Mucosa of stomach (tissue), 1 donor: ENCODE results near the gene CHST8.
"Not testable (repeated sequence)": the region's sequence is repeated elsewhere in the genome, so short reads cannot be mapped to it uniquely, and the experiment has no call there.

Source experiments
- H3K27me3 ChIP-seq: one replicate; pipeline ENCODE4 v1.7.0; 2013; ENCODE audit warnings: mild to moderate bottlenecking, low read length; ENCODE audit not compliant: control insufficient read depth, insufficient read depth
- H3K36me3 ChIP-seq: one replicate; pipeline ENCODE4 v1.7.0; 2013; ENCODE audit warnings: low read length; ENCODE audit not compliant: control insufficient read depth, insufficient read depth
- H3K4me1 ChIP-seq: one replicate; pipeline ENCODE4 v1.7.0; 2013; ENCODE audit warnings: mild to moderate bottlenecking, low read length; ENCODE audit not compliant: control insufficient read depth, insufficient read depth
- H3K4me3 ChIP-seq: one replicate; pipeline ENCODE4 v1.7.0; 2013; ENCODE audit warnings: low read length
- H3K9ac ChIP-seq: one replicate; pipeline ENCODE4 v1.7.0; 2013; ENCODE audit warnings: mild to moderate bottlenecking, low read length, moderate library complexity
- H3K9me3 ChIP-seq: one replicate; pipeline ENCODE4 v1.7.0; 2013; ENCODE audit warnings: mild to moderate bottlenecking, low read length, moderate library complexity; ENCODE audit not compliant: control insufficient read depth
- donor health status: Pancreatic carcinoma.

The CHST8 gene

DNA sequence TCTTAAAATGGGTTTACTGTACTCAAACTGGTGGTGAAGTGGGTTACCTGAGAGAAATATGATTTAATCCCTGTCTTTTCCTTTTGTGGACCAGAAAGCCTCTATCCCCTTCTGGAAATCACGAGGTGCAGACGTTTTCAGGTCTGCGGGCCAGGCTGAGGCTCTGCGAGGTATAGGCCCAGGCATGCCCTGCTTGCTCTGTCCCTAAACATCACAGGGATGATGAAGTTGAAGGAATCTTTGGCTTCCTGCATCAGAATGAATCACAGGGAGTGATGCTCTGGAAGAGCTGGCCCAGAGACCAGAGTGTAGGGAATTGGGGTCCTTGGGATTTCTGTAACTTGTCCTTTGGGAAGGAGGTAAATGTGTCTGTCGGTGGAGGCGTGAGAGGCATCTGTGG is 18.4 kb upstream of the CHST8 start:
- Histone ChIP-seq H3K9ac (no peak overlapping the region), H3K9me3 (no peaks in the 10 kb centered on the region), H3K27me3 (no peaks in the 10 kb centered on the region), H3K36me3 (no peaks in the 10 kb centered on the region), H3K4me1 (no peaks in the 10 kb centered on the region), H3K4me3 (no peak overlapping the region)

GRCh38 chr19:33604651-33605050 is 17.1 kb upstream of the CHST8 start:
- Histone ChIP-seq H3K4me3 (no peak overlapping the region), H3K9me3 (no peaks in the 10 kb centered on the region), H3K9ac (no peak overlapping the region), H3K4me1 (no peaks in the 10 kb centered on the region), H3K36me3 (no peaks in the 10 kb centered on the region), H3K27me3 (no peaks in the 10 kb centered on the region)

DNA sequence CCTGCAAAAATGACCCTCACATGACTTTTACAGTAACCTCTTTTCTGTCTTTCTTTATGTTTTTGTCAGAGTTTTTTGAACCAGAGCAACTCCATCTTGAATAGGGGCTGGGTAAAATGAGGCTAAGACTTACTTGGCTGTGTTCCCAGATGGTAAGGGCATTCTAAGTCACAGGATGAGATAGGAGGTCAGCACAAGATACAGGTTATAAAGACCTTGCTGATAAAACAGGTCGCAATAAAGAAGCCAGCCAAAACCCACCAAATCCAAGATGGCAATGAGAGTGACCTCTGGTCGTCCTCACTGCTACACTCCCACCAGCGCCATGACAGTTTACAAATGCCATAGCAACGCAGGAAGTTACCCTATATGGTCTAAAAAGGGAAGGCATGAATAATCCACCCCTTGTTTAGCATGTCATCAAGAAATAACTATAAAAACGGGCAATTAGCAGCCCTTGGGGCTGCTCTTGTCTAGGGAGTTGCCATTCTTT is 15.9 kb upstream of the CHST8 start:
- H3K9ac ChIP-seq, H3K36me3 ChIP-seq, H3K4me3 ChIP-seq, H3K4me1 ChIP-seq, H3K27me3 ChIP-seq, H3K9me3 ChIP-seq: not testable (repeated sequence)

DNA sequence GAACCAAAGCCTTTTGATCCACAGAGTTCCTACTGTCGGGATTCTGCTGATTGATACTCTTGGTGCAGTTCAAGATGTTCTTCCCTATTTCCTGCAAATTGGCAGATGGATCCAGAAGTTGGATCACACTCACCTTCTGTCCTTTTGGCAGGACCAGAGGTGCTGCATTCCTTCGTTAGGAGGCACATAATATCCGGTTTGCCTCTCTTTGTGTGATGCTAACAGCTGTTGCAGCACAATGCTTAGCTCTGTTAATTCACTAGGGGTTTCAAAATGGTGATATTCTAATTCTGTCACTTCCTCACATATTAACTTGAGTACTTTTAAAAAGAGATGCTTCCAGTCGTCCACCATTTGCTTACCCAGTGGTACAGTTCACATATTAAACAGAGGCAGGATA is 15.2 kb upstream of the CHST8 start:
- Histone ChIP-seq H3K9me3 (no peaks in the 10 kb centered on the region), H3K4me3 (no peak overlapping the region), H3K9ac (no peak overlapping the region), H3K4me1 (no peaks in the 10 kb centered on the region), H3K36me3 (no peaks in the 10 kb centered on the region), H3K27me3 (no peaks in the 10 kb centered on the region)

- Histone ChIP-seq H3K9me3 (no peaks in the 10 kb centered on the region), H3K9ac (no peak overlapping the region), H3K27me3 (peaks cover 4% of the 10 kb centered on the region), H3K4me1 (no peaks in the 10 kb centered on the region), H3K4me3 (no peak overlapping the region), H3K36me3 (no peaks in the 10 kb centered on the region)
These were observed 12.4 kb upstream of the CHST8 start for GRCh38 chr19:33609353-33609752.

DNA sequence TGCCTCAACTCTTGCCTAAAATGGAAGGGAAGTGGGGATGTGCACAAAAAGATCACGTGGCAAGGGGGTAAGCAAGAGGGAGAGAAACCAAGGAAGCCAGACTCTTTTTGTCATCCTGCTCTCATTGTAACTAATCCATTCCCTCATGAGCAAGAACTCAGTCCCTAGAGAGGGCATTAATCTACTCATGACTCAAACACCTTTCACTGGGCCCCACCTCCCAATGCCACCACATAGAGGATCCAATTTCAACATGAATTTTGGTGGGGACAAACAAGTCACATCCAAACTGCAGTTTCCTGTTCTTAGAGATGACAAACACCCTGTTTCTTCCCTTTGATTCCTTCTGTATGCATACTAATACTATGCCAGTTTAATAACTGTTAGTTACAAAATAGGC is 11.2 kb upstream of the CHST8 start:
- H3K4me3 ChIP-seq: no peak overlapping the region
- H3K9ac ChIP-seq: no peak overlapping the region
- H3K36me3 ChIP-seq: no peaks in the 10 kb centered on the region
- no peaks in the 10 kb centered on the region for H3K9me3 ChIP-seq
- H3K4me1 ChIP-seq: no peaks in the 10 kb centered on the region
- peaks cover 4% of the 10 kb centered on the region for H3K27me3 ChIP-seq

DNA sequence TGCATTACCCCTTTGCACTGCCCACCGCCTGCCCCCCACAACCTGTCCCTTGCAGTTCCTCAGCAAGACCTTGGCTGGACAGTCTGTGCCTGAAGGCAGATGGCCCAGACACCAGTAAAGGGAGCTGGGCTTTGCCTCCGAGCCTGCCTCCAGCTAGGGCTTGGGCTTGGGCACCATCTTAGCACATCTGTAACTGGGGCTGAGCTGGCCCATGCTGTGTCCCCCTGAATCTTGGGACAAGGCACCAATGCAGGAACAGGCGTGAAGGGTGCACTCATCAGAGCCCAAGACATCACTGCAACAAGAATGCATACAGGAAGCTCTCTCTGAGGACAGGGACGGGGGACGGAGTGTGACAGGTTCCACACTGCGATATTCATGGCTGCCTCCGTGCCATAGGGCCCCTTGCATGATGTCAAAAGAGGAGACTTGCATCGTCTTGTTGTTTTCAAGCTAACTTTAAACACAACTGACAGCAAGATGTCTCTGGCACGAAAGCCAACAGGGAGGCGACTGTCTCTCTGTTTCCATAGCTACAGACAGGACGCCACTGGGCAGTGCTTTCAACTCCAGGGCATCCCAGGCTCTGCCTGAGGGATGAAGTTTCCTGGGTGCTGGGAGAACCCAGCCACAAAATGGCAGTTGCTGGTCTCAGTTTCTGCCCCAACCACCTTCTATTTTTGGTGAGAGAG is 8.7 kb upstream of the CHST8 start:
- H3K27me3 ChIP-seq: peaks cover 4% of the 10 kb centered on the region
- H3K36me3 ChIP-seq: no peaks in the 10 kb centered on the region
- no peak overlapping the region for H3K4me3 ChIP-seq
- H3K4me1 ChIP-seq: no peaks in the 10 kb centered on the region
- H3K9ac ChIP-seq: no peak overlapping the region
- H3K9me3 ChIP-seq: no peaks in the 10 kb centered on the region

- Histone ChIP-seq H3K27me3 (peaks cover 4% of the 10 kb centered on the region), H3K9ac (no peak overlapping the region), H3K36me3 (no peaks in the 10 kb centered on the region), H3K4me1 (no peaks in the 10 kb centered on the region), H3K4me3 (no peak overlapping the region), H3K9me3 (no peaks in the 10 kb centered on the region)
These were observed 8.1 kb upstream of the CHST8 start for GRCh38 chr19:33613620-33614000.

- no peaks in the 10 kb centered on the region for H3K36me3 ChIP-seq
- no peaks in the 10 kb centered on the region for H3K9me3 ChIP-seq
- H3K4me3 ChIP-seq: no peak overlapping the region
- no peak overlapping the region for H3K9ac ChIP-seq
- H3K4me1 ChIP-seq: no peaks in the 10 kb centered on the region
- H3K27me3 ChIP-seq: peaks cover 21% of the 10 kb centered on the region
These were observed 5.4 kb upstream of the CHST8 start for GRCh38 chr19:33616346-33616745.

DNA sequence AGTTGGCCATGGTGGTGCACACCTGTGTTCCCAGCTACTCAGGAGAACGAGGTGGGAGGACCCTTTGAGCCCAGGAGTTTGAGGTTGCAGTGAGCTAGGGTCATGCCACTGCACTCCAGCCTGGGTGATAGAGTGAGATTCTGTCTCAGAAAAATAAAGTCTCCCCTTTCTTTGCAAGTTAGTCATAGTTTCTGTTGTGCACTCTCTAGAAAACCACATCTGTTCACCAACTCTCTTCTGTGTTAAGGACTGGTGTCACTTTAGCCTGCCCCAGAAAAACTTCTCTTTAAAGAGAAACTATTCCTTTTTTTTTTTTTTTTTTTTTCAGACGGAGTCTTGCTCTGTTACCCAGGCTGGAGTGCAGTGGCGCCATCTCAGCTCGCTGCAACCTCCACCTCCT is 4.9 kb upstream of the CHST8 start:
- Histone ChIP-seq H3K4me3 (no peak overlapping the region), H3K36me3 (no peaks in the 10 kb centered on the region), H3K27me3 (peaks cover 21% of the 10 kb centered on the region), H3K9me3 (no peaks in the 10 kb centered on the region), H3K9ac (no peak overlapping the region), H3K4me1 (no peaks in the 10 kb centered on the region)

- not testable (repeated sequence) for H3K36me3 ChIP-seq, H3K4me3 ChIP-seq, H3K9me3 ChIP-seq, H3K4me1 ChIP-seq, H3K9ac ChIP-seq
- H3K27me3 ChIP-seq: peaks cover 34% of the 10 kb centered on the region
These were observed 3.4 kb upstream of the CHST8 start for GRCh38 chr19:33618363-33618762.

DNA sequence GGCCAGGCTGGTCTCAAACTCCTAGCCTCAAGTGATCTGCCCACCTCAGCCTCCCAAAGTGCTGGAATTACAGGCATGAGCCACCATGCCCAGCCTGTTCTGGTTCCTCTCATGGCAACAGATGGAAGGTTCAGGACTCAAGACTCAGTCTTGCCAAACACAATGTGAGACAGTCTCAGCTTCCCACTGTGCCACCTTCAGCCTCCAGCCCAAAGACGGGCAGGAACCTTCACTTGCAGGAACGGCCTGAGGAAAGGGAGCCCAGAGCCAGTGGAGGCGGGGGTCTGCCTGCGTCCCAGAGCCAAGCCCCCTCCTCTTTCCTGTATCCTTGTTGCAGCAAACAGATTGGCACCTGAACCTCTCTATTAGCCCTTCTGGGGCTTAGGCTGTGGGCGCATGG is 2.9 kb upstream of the CHST8 start:
- Histone ChIP-seq H3K9ac (no peak overlapping the region), H3K36me3 (no peaks in the 10 kb centered on the region), H3K4me3 (no peak overlapping the region), H3K27me3 (peaks cover 36% of the 10 kb centered on the region), H3K9me3 (no peaks in the 10 kb centered on the region), H3K4me1 (peaks cover 5% of the 10 kb centered on the region)

DNA sequence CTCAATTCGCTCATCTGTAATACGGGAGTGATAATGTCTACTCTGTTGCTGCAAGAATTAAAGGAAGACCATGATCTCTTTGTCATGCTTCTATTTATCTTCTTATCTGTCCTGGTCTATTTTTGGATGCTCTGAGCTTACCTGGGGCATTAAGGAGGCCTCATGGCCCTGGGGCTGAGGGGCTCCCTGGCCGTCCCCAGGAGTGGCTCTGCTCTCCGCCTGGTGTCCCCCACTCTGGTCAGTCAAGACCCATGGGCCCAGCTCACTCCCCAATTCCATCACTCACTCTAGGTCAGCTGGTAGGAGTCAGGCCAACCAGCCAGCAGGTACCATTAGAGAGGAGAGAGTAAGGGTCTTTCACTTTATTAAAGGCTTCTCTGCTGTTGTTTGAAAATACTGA is 1.1 kb upstream of the CHST8 start:
- peaks cover 43% of the 10 kb centered on the region for H3K27me3 ChIP-seq
- no peaks in the 10 kb centered on the region for H3K36me3 ChIP-seq

More for the DNA sequence above, 1.1 kb upstream of the CHST8 start:
- H3K9ac ChIP-seq: no peak overlapping the region
- no peak overlapping the region for H3K4me3 ChIP-seq
- H3K9me3 ChIP-seq: no peaks in the 10 kb centered on the region
- peaks cover 5% of the 10 kb centered on the region for H3K4me1 ChIP-seq
